ENCODE measurements around the gene NRL.

DNA sequence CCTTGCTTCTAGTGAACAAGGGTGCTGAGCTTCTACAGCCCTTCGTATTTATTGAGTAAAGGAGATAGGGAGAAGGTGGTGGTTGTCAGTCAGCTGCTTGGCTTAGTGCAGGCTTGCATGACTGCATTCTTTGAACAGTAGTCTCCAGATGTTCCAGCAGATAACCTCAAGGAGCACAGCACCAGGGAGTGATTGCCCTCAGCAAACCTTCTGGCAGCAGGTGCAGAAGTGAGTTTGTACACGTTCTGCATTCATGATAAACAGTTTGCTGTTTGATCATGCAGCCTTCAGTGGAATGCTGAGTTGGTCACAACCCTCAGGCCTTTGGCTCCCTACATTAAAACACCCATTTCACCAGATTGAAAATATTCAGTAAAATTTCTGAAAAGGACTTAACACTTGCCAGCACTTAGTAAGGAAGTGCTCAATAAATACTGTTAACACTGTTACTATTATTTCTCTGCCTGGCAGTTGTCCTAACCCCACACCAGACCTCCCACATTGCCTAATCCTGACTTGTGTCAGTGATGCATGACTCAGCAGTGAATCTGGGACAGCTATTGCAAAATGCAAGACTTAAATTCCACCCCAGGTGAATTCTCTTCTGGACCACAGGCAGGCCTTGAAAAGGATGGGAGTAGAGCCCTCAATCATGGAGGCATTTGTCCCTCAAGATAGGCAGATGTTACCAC lies 81.9 kb downstream of the NRL start:
- TF ChIP-seq, protein P1, sequence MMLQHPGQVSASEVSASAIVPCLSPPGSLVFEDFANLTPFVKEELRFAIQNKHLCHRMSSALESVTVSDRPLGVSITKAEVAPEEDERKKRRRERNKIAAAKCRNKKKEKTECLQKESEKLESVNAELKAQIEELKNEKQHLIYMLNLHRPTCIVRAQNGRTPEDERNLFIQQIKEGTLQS (IDR thresholded peaks at IDR 0.05) = peak; percentile 90
- TF ChIP-seq, protein P2, sequence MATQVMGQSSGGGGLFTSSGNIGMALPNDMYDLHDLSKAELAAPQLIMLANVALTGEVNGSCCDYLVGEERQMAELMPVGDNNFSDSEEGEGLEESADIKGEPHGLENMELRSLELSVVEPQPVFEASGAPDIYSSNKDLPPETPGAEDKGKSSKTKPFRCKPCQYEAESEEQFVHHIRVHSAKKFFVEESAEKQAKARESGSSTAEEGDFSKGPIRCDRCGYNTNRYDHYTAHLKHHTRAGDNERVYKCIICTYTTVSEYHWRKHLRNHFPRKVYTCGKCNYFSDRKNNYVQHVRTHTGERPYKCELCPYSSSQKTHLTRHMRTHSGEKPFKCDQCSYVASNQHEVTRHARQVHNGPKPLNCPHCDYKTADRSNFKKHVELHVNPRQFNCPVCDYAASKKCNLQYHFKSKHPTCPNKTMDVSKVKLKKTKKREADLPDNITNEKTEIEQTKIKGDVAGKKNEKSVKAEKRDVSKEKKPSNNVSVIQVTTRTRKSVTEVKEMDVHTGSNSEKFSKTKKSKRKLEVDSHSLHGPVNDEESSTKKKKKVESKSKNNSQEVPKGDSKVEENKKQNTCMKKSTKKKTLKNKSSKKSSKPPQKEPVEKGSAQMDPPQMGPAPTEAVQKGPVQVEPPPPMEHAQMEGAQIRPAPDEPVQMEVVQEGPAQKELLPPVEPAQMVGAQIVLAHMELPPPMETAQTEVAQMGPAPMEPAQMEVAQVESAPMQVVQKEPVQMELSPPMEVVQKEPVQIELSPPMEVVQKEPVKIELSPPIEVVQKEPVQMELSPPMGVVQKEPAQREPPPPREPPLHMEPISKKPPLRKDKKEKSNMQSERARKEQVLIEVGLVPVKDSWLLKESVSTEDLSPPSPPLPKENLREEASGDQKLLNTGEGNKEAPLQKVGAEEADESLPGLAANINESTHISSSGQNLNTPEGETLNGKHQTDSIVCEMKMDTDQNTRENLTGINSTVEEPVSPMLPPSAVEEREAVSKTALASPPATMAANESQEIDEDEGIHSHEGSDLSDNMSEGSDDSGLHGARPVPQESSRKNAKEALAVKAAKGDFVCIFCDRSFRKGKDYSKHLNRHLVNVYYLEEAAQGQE (IDR thresholded peaks at IDR 0.05) = peak; percentile 33
- TF ChIP-seq CTCF (IDR thresholded peaks at IDR 0.05; ENCODE audit: low read depth, low read length, missing input control) (no peak), ZBTB33 (IDR thresholded peaks at IDR 0.05) (no peak)
